ENCODE measurements around the gene CELA3A.
"Not testable (repeated sequence)": the region's sequence is repeated elsewhere in the genome, so short reads cannot be mapped to it uniquely, and the experiment has no call there.

Gene CELA3A

GRCh38 chr1:22021061-22021460 is 19.6 kb downstream of the CELA3A start:
- no peak for DNase-seq

GRCh38 chr1:22024485-22025367 is 23.3 kb downstream of the CELA3A start:
- peak; percentile 69 for DNase-seq

- peak; percentile 92 for DNase-seq
Measured at GRCh38 chr1:22025368-22026155, 24.1 kb downstream of the CELA3A start.

GRCh38 chr1:22026924-22027289 is 25.4 kb downstream of the CELA3A start:
- no peak for DNase-seq

DNA sequence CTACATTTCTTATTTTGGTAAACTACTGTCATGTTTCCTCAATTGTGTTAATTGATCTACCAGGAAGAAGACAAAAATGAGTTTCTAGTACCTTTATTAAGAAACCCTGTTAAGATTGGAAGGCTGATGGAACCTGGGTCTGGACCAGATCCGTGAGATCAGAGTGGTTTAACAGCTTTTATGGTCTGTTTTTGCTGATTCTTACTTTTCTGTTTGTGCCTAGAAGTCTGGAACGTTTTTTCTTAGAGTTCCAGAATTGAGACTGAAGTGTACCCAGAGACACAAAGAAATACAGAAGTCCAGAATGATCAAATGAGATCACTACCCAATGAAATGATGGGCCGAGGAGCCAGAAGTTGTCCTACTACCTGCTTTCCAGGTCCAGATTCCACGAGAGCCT is 28.6 kb downstream of the CELA3A start:
- no peak for DNase-seq

DNA sequence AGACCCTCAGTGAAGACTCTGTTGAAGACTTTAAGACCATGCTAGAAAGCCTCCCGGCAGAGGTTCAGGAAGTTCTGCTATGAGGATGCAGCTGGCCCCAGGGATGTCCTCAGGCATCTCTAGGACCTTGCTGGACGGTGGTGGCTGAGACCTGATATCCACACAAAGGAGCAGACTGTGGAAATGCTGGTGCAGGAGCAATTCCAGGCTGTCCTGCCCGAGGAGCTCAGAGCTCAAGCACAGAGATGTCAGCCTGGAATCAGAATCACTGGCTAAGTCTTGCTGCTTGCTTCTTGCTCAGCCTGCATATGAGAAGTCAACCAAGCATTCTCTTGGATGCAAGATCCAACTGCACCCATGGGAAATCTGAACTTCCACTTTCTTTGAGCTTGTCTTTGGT is 29.0 kb downstream of the CELA3A start:
- DNase-seq: no peak

DNA sequence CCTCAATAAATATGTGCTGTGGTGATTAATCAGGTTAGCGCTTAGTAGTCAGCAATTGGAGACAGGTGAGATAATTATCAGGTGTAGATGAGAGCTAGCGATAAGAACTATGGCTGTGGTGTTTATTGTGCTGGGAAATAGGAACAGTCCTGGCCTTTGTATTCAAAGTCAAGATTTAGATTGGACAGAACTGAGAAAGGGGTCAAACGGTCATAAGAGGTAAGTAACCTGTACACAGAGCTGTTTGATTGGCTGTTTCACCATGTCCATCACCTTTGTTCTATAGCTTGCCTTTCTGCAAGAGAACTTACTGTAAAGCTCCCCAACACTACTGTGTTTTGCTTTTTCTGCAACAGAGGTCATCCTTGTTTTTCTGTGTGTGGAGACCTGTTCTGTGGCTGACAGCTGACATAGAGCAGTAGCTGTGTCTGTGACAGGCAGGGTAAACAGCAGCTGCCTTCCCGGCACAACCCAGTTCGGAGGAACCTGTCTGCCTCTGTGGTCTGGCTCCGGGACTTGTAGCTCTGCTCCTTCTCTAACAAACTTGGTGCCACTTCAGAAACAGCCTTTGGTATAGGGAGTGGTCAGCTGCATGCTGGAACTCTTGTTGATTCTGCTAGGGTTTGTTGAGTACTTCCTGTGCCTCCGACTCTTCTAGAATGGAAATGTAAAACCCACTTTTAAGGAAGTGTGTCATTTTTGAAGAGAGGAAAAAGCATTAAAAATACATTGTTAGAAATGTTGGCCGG is 29.9 kb downstream of the CELA3A start:
- no peak for DNase-seq

DNA sequence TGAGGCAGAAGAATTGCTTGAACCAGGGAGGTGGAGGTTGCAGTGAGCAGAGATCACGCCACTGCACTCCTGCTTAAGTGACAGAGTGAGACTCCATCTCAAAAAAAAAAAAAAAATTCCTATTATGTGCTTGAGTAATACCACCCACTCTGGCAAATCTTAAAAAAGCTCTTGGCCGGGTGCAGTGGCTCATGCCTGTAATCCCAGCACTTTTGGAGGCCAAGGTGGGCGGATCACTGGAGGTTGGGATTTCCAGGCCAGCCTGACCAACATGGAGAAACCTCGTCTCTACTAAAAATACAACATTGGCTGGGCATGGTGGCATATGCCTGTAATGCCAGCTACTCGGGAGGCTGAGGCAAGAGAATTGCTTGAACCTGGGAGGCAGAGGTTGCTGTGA is 33.4 kb downstream of the CELA3A start:
- not testable (repeated sequence) for DNase-seq

GRCh38 chr1:22037520-22037919 is 36.1 kb downstream of the CELA3A start:
- DNase-seq: no peak

GRCh38 chr1:22038036-22038435 is 36.6 kb downstream of the CELA3A start:
- DNase-seq: no peak

DNA sequence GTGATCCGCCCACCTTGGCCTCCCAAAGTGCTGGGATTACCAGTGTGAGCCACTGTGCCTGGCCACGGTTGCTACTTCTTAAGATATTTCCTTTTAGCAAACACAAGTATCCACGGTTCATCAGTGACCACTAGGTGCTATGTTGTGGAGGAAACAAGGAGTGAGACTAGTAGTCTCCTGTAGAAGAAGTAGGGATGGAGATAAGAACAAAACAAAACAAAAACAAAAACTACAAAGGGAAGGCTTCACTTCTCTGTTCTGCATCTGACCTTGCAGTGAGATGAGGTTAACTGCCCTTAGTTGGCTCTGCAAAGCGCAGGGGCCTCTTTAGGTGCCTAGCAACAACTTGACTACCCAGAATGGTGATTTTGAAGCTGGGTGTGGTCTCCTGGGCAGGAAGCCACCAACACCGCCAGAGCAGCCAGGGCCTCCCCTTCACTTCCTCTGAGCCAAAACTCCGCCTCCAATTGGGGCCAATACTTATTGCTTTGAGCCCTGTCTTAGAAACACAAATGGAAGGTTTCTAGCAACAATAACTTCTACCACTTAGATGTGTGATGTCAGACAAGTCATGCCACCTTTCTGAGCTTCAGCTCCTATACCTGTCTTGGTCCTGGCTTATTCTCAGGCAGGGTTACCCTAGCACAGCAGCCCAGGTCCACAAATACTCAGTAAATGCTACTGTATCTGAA is 38.3 kb downstream of the CELA3A start:
- DNase-seq: no peak

DNA sequence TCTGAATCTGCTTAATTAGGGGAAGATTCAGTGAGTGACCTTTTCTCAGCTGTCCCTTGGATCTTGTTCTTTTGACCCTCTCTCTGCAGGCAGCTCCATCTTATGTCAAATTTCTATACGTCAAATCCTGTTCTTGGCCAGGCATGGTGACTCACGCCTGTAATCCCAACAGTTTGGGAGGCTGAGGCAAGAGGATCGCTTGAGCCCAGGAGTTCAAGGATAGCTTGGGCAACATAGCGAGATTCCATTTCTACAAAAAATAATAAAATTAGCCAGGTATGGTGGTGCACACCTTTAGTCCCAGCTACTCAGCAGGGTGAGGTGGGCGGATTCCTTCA is 38.8 kb downstream of the CELA3A start:
- no peak for DNase-seq

DNA sequence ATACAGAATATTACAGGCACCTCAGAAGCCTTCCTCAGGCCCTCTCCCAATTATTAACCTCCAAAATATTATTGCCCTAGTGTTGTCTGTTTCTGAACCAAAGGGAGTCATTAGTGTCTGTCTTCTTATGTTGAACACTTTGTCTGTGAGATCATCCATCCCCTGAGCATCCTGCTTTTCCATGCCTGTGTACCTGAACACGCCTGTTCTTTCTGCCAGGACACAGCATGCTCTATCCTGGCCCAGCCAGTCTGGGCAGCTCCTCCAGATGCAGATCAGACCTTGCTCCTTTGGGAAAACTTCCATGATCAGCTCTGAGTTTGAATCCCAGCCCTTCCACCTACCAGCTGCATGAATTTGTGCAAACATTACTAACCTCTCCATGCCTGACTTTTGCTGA is 40.0 kb downstream of the CELA3A start:
- no peak for DNase-seq

DNA sequence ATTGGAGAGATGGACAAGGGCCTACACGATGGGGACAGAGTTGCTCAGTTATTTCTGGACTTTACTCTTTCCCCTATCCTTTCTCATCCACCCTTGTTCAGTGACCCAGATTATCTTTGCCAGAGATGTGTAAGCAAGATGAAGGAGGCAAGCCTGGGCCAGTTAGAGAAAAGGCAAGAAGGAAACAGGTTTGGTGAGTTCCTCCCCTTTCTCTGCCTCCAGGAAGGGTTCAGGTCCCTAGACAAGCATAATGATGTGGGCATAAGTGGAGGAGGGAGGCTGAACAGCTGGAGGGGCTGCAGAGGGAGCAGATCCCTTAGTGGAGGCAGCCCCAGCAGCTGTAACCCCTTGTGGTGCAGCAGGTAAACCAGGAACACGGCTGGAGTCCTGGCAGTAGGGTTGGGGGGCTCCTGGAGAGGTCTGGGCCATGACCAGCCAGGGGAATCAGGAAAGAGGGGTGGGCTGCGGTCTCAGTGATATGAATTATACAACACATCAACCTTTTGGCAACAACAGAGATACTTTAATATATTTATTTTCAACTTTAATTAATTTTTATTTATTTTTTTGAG is 41.8 kb downstream of the CELA3A start:
- no peak for DNase-seq

DNA sequence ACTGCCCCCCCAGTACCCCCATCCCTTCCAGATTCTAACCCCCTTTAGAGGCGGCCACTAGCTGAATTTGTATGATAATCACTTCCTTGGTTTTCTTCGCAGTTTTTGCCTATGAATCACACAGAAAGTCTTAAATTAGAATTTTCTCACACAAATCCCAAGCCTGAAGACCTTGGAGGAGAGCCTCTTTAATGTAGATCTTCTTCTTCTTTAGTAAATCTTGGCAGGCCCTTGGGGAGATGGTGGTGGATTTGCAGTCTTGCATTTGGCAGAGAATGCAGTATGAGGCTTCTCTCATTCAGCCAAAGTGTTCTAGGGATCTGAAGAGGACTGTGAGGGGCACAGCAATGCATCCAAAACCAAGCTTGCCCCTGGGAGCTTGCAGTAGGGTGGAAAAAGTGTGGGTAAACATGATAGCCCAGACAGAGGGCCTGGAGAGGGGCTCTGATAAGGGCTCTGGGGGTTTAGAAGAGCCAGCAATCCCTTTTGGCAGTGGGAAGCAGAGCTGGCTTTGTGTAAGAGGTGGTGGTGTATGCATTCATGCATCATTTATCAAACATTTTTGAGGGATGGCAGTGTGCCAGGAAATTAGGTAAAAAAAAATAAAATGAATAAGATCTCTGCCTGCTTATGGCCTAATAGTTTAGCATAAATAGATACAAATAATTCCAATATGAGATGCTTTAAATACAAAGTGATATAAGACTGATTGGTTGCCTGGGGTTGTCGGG is 43.4 kb downstream of the CELA3A start:
- peak; percentile 63 for DNase-seq

GRCh38 chr1:22045604-22046228 is 44.3 kb downstream of the CELA3A start:
- DNase-seq: no peak

- DNase-seq: peak; percentile 24
Measured at GRCh38 chr1:22048351-22049192, 47.1 kb downstream of the CELA3A start.

- DNase-seq: no peak
Measured at GRCh38 chr1:22050330-22050729, 48.9 kb downstream of the CELA3A start.

DNA sequence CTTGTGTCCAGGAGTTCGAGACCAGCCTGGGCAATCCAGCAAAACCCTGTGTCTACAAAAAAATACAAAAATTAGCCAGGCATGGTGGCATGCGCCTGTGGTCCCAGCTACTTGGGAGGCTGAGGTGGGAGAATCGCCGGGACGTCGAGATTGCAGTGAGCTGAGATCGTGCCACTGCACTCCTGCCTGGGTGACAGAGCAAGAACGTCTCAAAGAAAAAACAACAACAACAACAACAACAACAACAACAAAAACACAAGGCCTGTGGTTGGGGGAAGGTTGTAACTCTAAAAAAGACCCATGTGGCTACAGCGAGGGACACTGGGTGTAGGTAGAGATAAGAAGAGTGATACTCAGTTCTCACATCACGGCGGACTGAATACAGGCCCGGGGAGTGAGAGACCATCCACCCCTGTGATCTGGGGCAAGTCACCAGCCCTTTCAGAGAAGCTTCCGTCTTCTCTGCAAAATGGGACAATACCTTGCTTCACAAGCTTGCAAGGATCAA is 50.2 kb downstream of the CELA3A start:
- DNase-seq: no peak

Data from HCEC 1CT (cell line).